Peyer's patch (tissue), 4 donors: ENCODE results near the gene TXLNB.

ENCODE experiments used
- POLR2A ChIP-seq, 2 donors: fragments of 450-650 bp; IDR thresholded peaks; one replicate each; pipeline ENCODE4 v1.5.1; 2017; ENCODE audit warnings: antibody characterized with exemption in 2 of 2, mild to moderate bottlenecking in 2 of 2, moderate library complexity in 2 of 2
- TF ChIP-seq, protein P1 (sequence below), 6 experiments: fragments of 450-650 bp in 4 of 6; fragments of 200-600 bp in 2 of 6; sonication (generic) in 1 of 6; IDR thresholded peaks; one replicate each; pipeline ENCODE4 v1.5.1; 2017 to 2019; ENCODE audit warnings: antibody characterized with exemption in 6 of 6, mild to moderate bottlenecking in 3 of 6, moderate library complexity in 1 of 6

DNA sequence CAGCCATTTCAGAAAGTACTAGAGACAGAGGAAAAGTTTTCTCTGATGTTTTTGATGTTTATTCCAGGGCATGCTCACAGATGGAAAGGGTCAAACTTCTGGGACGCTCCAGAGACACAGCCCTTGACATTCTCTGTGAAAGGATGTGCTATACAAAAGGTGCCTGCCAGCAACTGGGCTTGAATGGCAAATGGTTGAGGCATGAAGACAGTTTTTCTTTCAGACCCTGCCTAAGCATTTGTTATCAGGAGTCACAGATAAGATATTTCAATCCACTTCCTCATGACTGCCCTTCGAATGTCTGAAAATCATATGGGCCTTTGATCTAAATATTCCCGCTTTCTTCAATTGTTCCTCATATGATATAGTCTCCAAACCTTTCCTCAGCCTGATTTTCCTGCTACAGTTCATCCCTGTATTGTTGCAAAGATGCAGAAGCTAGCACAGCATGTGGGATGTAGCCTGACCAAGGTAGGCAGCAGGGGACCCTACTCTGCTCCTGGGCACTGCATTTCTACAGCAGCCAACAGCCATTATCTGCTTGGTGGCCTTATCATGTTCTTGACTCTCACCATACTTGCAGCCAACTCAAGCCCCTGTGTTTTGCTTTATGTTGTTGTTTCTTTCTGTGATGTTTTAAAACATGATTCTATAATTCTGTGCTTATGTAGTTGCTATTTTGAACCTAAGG, 14.6 kb upstream of the TXLNB start:
- TF ChIP-seq, protein P1, sequence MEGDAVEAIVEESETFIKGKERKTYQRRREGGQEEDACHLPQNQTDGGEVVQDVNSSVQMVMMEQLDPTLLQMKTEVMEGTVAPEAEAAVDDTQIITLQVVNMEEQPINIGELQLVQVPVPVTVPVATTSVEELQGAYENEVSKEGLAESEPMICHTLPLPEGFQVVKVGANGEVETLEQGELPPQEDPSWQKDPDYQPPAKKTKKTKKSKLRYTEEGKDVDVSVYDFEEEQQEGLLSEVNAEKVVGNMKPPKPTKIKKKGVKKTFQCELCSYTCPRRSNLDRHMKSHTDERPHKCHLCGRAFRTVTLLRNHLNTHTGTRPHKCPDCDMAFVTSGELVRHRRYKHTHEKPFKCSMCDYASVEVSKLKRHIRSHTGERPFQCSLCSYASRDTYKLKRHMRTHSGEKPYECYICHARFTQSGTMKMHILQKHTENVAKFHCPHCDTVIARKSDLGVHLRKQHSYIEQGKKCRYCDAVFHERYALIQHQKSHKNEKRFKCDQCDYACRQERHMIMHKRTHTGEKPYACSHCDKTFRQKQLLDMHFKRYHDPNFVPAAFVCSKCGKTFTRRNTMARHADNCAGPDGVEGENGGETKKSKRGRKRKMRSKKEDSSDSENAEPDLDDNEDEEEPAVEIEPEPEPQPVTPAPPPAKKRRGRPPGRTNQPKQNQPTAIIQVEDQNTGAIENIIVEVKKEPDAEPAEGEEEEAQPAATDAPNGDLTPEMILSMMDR (IDR thresholded peaks at IDR 0.05), result no peak
- TF ChIP-seq POLR2A (IDR thresholded peaks at IDR 0.05), result no peak
